Osteocyte (in vitro differentiated cells): ENCODE results near the gene GABRG3. TPM values are rescaled to one million over a fixed set of nuclear protein-coding genes. Genes with fewer than 3 reads are reported as not detected.

Source experiments
- DNase-seq: peaks from one replicate; pipeline ENCODE4 v3.0.0; 2021; ENCODE audit warnings: mixed read lengths; ENCODE audit not compliant: unreplicated experiment; ENCODE audit errors: extremely low spot score
- H3K27ac Mint-ChIP-seq: one replicate; pipeline ENCODE4 v1.8.0; 2021; ENCODE audit warnings: mild to moderate bottlenecking, mixed read lengths; ENCODE audit not compliant: unreplicated experiment
- H3K27me3 Mint-ChIP-seq: one replicate; pipeline ENCODE4 v1.8.0; 2021; ENCODE audit warnings: mixed read lengths; ENCODE audit not compliant: unreplicated experiment
- H3K36me3 Mint-ChIP-seq: one replicate; pipeline ENCODE4 v1.8.0; 2021; ENCODE audit warnings: mixed read lengths; ENCODE audit not compliant: unreplicated experiment
- H3K4me1 Mint-ChIP-seq: one replicate; pipeline ENCODE4 v1.8.0; 2021; ENCODE audit warnings: mixed read lengths; ENCODE audit not compliant: unreplicated experiment
- H3K4me3 Mint-ChIP-seq: one replicate; pipeline ENCODE4 v1.8.0; 2021; ENCODE audit warnings: mild to moderate bottlenecking, moderate library complexity, mixed read lengths; ENCODE audit not compliant: unreplicated experiment
- H3K9me3 Mint-ChIP-seq: one replicate; pipeline ENCODE4 v1.8.0; 2021; ENCODE audit warnings: mixed read lengths; ENCODE audit not compliant: unreplicated experiment
- CTCF ChIP-seq: fragments of 200-600 bp; sonication (generic); IDR thresholded peaks from 2 replicates; pipeline ENCODE4 v1.5.0; 2021; ENCODE audit warnings: antibody characterized with exemption, mild to moderate bottlenecking, moderate library complexity
- total RNA-seq: library from RNA; stranded (reverse); gene quantifications from 2 replicates; pipeline ENCODE4 v1.2.1, GENCODE V29; 2021

Gene GABRG3
- total RNA-seq, 1 donor from 2014 or later: 0.19 TPM

GRCh38 chr15:27222479-27222878 lies 251.5 kb downstream of the GABRG3 start:
- Mint-ChIP-seq H3K9me3 (no peaks in the 10 kb centered on the region), H3K4me3 (no peak overlapping the region), H3K4me1 (peaks cover 17% of the 10 kb centered on the region), H3K27ac (peak overlapping the region; percentile 14), H3K27me3 (no peaks in the 10 kb centered on the region), H3K36me3 (peaks cover 2% of the 10 kb centered on the region)
- no peak for DNase-seq
- TF ChIP-seq CTCF: no peak

- no peak for DNase-seq
- no peak overlapping the region for H3K4me3 Mint-ChIP-seq
- H3K27ac Mint-ChIP-seq: no peak overlapping the region
- no peak for TF ChIP-seq CTCF
- H3K4me1 Mint-ChIP-seq: peaks cover 17% of the 10 kb centered on the region
- no peaks in the 10 kb centered on the region for H3K27me3 Mint-ChIP-seq
- peaks cover 2% of the 10 kb centered on the region for H3K36me3 Mint-ChIP-seq
- H3K9me3 Mint-ChIP-seq: peaks cover 2% of the 10 kb centered on the region
Measured at GRCh38 chr15:27223179-27223578, 252.2 kb downstream of the GABRG3 start.

GRCh38 chr15:27231811-27232210 lies 260.8 kb downstream of the GABRG3 start:
- H3K9me3 Mint-ChIP-seq: peaks cover 3% of the 10 kb centered on the region
- H3K4me1 Mint-ChIP-seq: peaks cover 6% of the 10 kb centered on the region
- H3K36me3 Mint-ChIP-seq: no peaks in the 10 kb centered on the region
- H3K4me3 Mint-ChIP-seq: no peak overlapping the region
- H3K27me3 Mint-ChIP-seq: no peaks in the 10 kb centered on the region
- no peak for TF ChIP-seq CTCF
- DNase-seq: no peak
- H3K27ac Mint-ChIP-seq: no peak overlapping the region

- no peak for TF ChIP-seq CTCF
- Mint-ChIP-seq H3K27me3 (no peaks in the 10 kb centered on the region), H3K36me3 (no peaks in the 10 kb centered on the region), H3K4me3 (no peak overlapping the region), H3K4me1 (peaks cover 8% of the 10 kb centered on the region), H3K9me3 (peaks cover 3% of the 10 kb centered on the region), H3K27ac (no peak overlapping the region)
- DNase-seq: no peak
Measured at GRCh38 chr15:27232876-27233275, 261.9 kb downstream of the GABRG3 start.

GRCh38 chr15:27234593-27234992 lies 263.6 kb downstream of the GABRG3 start:
- no peak for DNase-seq
- no peak for TF ChIP-seq CTCF
- H3K4me3 Mint-ChIP-seq: no peak overlapping the region
- no peak overlapping the region for H3K27ac Mint-ChIP-seq
- no peaks in the 10 kb centered on the region for H3K9me3 Mint-ChIP-seq
- no peaks in the 10 kb centered on the region for H3K27me3 Mint-ChIP-seq
- no peaks in the 10 kb centered on the region for H3K36me3 Mint-ChIP-seq
- H3K4me1 Mint-ChIP-seq: peaks cover 8% of the 10 kb centered on the region
